NCI-H345 treated with DMSO at 0.1 percent for 48 hours (cell line): ENCODE results near the gene ADCY9.
"Not testable (repeated sequence)": the region's sequence is repeated elsewhere in the genome, so short reads cannot be mapped to it uniquely, and the experiment has no call there.

Experiments used
- DNase-seq: peaks from one replicate; lab custom pipeline; 2025; ENCODE audit not compliant: unreplicated experiment; lab: John Stamatoyannopoulos, UW

Gene ADCY9

GRCh38 chr16:3934491-3935181 is 181.6 kb downstream of the ADCY9 start:
- peak; percentile 14 for DNase-seq

DNA sequence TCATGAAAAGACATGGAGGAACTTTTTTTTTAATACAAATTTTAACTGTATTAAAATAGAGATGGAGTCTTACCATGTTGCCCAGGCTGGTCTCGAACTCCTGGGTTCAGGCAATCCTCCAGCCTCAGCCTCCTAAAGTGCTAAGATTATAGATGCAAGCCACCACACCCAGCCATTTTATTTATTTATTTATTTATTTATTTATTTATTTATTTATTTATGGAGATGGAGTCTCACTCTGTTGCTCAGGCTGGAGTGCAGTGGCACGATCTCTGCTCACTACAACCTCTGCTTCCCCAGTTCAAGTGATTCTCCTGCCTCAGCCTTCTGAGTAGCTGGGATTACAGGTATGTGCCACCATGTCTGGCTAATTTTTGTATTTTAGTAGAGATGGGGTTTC is 189.1 kb downstream of the ADCY9 start:
- DNase-seq: not testable (repeated sequence)

GRCh38 chr16:3924763-3925162 is 191.5 kb downstream of the ADCY9 start:
- no peak for DNase-seq

DNA sequence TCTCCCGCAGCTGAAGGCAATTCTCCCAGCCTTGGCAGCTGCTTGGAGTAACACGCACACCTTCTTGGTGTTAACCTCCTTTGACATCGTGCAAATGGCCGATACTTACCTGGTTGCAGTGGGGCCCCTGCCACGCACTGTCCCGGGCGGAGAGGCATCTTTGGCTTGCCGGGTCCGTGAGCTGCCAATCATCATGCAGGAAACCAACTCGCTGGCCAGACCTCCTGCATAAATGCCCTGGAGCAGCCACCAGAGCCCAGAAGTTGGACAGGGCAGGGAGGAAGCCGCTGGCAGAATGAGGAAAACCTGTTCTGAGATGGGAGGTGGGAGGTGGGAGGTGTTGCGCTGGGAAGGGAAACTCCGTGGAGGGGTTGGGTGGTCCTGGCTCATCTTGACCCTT is 194.0 kb downstream of the ADCY9 start:
- no peak for DNase-seq

GRCh38 chr16:3920206-3920605 is 196.0 kb downstream of the ADCY9 start:
- no peak for DNase-seq

- no peak for DNase-seq
Observed at GRCh38 chr16:3919413-3919812, 196.8 kb downstream of the ADCY9 start.

- DNase-seq: no peak
Observed at GRCh38 chr16:3915426-3916260, 200.6 kb downstream of the ADCY9 start.

GRCh38 chr16:3912897-3913296 is 203.3 kb downstream of the ADCY9 start:
- DNase-seq: no peak
